ENCODE measurements around the gene ACACB.

ACACB gene

GRCh38 chr12:109186993-109187653 lies 70.7 kb downstream of the ACACB start:
- DNase-seq (ENCODE audit: extremely low read depth, insufficient read length), result no peak
- no peak for TF ChIP-seq CTCF (IDR thresholded peaks at IDR 0.05; ENCODE audit: insufficient read depth, low read length, poor library complexity, severe bottlenecking)
- no peaks in the 10 kb centered on the region for H3K27me3 ChIP-seq (replicated peaks; ENCODE audit: control insufficient read depth, insufficient read depth, low read length)
- H3K36me3 ChIP-seq (ENCODE audit: control insufficient read depth, insufficient read depth, low read length), result no peaks in the 10 kb centered on the region
- H3K4me3 ChIP-seq (replicated peaks; ENCODE audit: low read depth, low read length), result no peak overlapping the region

- no peaks in the 10 kb centered on the region for H3K36me3 ChIP-seq (ENCODE audit: control insufficient read depth, insufficient read depth, low read length)
- DNase-seq (ENCODE audit: extremely low read depth, insufficient read length), result no peak
- no peak overlapping the region for H3K4me3 ChIP-seq (replicated peaks; ENCODE audit: low read depth, low read length)
- no peaks in the 10 kb centered on the region for H3K27me3 ChIP-seq (replicated peaks; ENCODE audit: control insufficient read depth, insufficient read depth, low read length)
- no peak for TF ChIP-seq CTCF (IDR thresholded peaks at IDR 0.05; ENCODE audit: insufficient read depth, low read length, poor library complexity, severe bottlenecking)
Measured at GRCh38 chr12:109188108-109188712, 71.8 kb downstream of the ACACB start.

GRCh38 chr12:109189291-109189690 lies 72.9 kb downstream of the ACACB start:
- Histone ChIP-seq H3K36me3 (ENCODE audit: control insufficient read depth, insufficient read depth, low read length) (no peaks in the 10 kb centered on the region), H3K27me3 (replicated peaks; ENCODE audit: control insufficient read depth, insufficient read depth, low read length) (no peaks in the 10 kb centered on the region), H3K4me3 (replicated peaks; ENCODE audit: low read depth, low read length) (no peak overlapping the region)
- no peak for TF ChIP-seq CTCF (IDR thresholded peaks at IDR 0.05; ENCODE audit: insufficient read depth, low read length, poor library complexity, severe bottlenecking)
- DNase-seq (ENCODE audit: extremely low read depth, insufficient read length), result no peak

- Histone ChIP-seq H3K36me3 (ENCODE audit: control insufficient read depth, insufficient read depth, low read length) (no peaks in the 10 kb centered on the region), H3K4me3 (replicated peaks; ENCODE audit: low read depth, low read length) (no peak overlapping the region), H3K27me3 (replicated peaks; ENCODE audit: control insufficient read depth, insufficient read depth, low read length) (no peaks in the 10 kb centered on the region)
- no peak for TF ChIP-seq CTCF (IDR thresholded peaks at IDR 0.05; ENCODE audit: insufficient read depth, low read length, poor library complexity, severe bottlenecking)
- DNase-seq (ENCODE audit: extremely low read depth, insufficient read length), result no peak
Measured at GRCh38 chr12:109191621-109192250, 75.3 kb downstream of the ACACB start.

GRCh38 chr12:109192358-109192757 lies 76.0 kb downstream of the ACACB start:
- TF ChIP-seq CTCF (IDR thresholded peaks at IDR 0.05; ENCODE audit: insufficient read depth, low read length, poor library complexity, severe bottlenecking), result no peak
- DNase-seq (ENCODE audit: extremely low read depth, insufficient read length), result no peak
- Histone ChIP-seq H3K27me3 (replicated peaks; ENCODE audit: control insufficient read depth, insufficient read depth, low read length) (no peaks in the 10 kb centered on the region), H3K4me3 (replicated peaks; ENCODE audit: low read depth, low read length) (no peak overlapping the region), H3K36me3 (ENCODE audit: control insufficient read depth, insufficient read depth, low read length) (no peaks in the 10 kb centered on the region)

Measured in GM06990 (cell line).